HG02571 (cell line): ENCODE results near the gene ITPR2.

Experiments
- ATAC-seq: cut with Tn5 transposase; IDR thresholded peaks from one replicate; pipeline ENCODE4 v1.9.1; 2021; ENCODE audit warnings: mild to moderate bottlenecking, moderate library complexity; ENCODE audit not compliant: unreplicated experiment

Gene ITPR2

GRCh38 chr12:26599096-26599695 is 233.8 kb downstream of the ITPR2 start:
- no peak for ATAC-seq

DNA sequence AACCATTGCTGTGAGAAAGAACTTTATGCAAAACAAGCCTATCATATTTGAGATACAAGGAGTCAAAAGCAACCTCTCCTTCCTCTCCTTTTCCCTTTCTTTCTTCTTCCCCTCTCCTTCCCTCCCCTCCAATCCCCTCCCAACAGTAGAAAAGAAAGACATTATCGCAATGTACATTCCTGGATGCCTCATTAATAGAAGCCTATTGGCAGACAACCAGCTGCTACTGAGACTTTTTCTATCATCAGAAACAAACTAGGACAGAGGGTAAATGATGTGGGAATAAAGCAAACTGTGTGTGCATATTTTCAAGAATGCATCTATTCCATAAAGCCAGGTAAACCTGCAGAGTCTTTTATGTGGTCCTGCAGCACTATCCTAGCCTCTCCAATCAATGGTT is 237.2 kb downstream of the ITPR2 start:
- ATAC-seq: no peak

DNA sequence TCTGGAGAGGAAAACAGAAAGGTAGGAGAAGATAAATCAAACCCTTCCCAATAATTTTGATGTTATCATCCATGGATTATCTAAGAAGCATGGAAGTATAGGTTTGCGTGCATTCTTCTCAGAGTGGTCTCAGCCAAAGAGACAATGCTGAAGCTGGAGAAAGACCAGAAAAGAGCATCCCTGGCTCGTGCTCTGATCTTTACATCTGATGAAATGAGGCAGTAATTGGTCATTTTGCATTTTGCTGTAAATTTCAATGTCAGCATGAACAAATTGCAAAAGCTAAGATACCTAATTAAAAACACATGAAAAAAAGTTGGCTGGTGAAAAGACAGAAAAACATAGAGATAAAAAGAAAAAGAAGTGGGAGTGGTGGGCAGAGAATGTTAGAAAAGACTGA is 252.4 kb downstream of the ITPR2 start:
- ATAC-seq: no peak

DNA sequence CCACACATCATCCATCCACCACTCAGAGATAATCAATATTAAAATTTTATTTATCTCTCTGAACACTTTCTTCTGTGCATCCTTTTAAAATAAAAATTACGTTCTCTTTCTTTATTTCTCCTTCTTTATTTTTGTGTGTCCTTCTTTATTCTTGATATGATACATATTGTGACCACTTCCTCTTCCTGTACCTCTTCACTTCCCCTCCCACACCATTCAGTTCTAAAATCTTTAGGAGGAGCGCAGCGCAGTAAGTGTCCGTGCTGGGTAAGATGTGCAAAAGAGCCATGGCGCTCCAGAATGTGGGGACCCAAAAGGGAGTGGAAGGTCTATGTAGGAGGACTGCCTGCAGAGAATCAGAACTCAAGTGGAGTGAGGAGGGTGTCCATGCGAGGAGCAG is 256.7 kb downstream of the ITPR2 start:
- no peak for ATAC-seq

- ATAC-seq: no peak
Observed at GRCh38 chr12:26573225-26573909, 259.6 kb downstream of the ITPR2 start.

GRCh38 chr12:26572137-26572536 is 260.9 kb downstream of the ITPR2 start:
- ATAC-seq: no peak

DNA sequence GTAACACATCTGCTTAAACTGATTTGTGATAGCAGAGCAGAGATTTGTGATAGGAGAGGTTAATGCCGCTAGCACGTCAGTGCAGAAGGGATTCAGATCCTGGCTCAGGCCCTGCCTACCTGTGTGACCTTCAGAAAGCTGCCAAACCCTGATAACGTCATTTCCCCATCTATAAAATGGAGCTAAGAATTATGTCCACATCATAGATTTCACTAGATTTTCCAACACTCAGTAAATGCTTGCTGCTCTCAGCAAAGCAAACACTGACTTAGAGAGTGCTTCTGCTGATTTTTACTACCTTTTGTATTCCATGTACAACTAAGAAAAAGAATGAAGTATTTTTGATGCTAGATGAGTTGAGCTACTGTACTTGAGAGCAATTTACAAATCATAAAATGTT is 261.4 kb downstream of the ITPR2 start:
- no peak for ATAC-seq

- ATAC-seq: no peak
Observed at GRCh38 chr12:26567126-26567525, 265.9 kb downstream of the ITPR2 start.

DNA sequence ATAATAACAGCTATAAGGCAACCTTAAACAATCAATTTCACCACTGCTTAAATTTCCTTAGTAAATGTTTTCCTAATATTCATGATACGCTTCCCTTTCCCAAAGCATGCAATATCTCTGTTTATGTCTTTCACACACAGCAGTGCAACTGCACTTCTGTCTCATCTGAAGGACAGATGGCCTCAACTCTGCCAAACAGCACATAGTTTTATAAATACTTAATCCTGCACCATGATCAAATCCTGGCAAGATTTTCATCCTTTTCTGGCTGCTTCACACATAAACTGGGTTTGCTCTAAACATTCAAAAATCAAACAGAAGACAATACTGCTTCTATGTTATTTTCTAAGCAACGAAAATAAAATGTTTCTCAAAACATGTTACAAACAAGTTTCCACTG is 266.3 kb downstream of the ITPR2 start:
- ATAC-seq: no peak

- ATAC-seq: no peak
Observed at GRCh38 chr12:26566186-26566585, 266.8 kb downstream of the ITPR2 start.

- ATAC-seq: no peak
Observed at GRCh38 chr12:26564391-26564790, 268.6 kb downstream of the ITPR2 start.

GRCh38 chr12:26563552-26563951 is 269.4 kb downstream of the ITPR2 start:
- no peak for ATAC-seq

GRCh38 chr12:26557326-26557725 is 275.7 kb downstream of the ITPR2 start:
- no peak for ATAC-seq

DNA sequence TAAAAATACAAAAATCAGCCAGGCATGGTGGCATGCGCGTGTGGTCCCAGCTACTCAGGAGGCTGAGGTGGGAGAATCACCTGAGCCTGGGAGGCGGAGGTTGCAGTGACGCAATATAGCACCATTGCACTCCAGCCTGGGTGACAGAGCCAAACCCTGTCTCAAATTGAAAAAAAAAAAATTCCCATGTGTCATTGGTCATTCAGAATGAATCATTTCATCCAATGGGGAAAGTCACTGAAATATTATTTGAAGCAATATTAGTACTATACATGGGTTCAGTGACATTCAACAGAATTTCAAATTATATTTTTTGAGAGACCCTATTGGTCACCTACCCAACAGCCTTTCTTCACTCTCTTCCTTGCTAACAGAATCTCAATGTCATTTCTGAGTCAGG is 276.1 kb downstream of the ITPR2 start:
- ATAC-seq: no peak

- ATAC-seq: no peak
Observed at GRCh38 chr12:26555139-26555538, 277.9 kb downstream of the ITPR2 start.

DNA sequence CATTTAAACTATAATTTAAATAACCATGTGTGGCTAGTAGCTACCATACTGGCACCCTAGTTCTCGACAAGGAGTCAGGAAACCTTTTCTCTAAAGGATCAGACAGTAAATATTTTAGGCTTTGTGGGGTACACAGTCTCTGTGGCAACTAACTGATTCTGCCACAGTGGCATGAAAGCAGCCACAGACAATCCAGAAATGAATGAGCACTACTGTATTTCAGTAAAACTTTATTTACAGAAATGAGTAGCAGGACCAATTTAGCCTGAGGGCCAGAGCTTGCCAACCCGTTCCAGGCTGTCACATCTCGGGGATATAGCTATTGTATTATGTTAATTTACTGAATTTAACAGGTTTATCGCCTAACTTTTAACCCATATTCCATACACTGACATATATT is 278.7 kb downstream of the ITPR2 start:
- no peak for ATAC-seq

DNA sequence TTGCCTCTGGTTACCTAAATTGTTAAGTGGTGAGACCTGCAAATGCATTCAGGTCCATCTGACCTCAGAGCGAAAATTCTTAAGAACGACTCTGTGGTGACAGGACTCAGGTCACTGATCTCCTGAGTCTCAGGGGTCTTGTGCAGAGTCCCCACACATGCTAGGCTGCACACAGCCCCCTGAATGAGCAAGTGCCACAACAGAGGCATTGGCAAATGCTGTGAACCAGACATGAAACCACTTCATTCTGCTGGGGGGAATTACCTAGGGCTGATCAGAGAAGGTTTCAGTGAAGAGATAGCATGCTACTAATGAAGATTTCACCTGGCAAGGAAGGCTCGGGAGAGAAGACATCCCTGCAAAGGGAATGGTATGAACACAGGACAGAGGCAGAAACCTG is 281.6 kb downstream of the ITPR2 start:
- no peak for ATAC-seq

DNA sequence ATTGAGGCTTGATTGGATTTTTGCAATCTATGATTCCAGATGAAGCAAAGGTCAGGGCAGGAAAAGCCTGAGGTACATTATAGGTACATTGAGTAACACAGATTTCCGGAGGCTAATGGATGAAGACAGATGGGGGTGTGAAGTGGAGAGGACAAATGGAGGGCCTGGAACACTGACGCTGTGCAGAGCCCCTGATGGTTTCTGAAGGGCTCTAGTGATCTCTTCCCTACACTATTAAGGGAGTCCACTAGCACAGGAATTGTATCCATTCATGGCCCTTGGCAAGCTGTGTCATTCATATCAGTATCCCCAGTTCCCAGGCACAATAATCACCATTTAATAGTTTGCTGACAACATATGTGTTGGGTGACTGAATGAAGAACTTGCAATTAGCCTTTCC is 284.8 kb downstream of the ITPR2 start:
- ATAC-seq: no peak

DNA sequence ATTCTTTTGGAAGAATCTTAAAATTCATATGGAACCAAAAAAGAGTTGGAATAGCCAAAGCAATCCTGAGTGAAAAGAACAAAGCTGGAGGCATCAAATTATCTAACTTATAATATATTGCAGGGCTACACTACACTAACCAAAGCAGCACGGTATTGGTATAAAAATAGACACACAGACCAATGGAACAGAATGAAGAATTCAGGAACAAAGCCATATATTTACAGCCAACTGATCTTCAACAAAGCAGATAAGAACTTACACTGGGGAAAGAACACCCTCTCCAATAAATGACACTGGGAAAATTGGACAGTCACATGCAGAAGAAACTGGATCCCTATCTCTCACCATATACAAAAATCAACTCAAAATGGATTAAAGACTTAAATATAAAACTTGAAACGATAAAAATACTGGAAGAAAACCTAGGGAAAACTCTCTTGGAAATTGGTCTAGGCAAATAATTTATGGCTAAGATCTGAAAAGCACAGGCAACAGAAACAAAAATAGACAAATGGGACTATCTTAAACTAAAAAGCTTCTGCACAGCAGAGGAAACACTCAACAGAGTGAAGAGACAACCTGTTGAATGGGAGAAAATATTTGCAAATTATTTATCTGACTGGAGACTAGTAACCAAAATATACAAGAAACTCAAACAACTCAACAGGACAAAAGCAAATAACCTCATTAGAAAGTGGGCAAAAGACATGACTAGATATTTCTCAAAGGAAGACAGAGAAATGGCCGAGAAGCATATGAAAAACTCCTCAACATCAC is 286.3 kb downstream of the ITPR2 start:
- no peak for ATAC-seq

DNA sequence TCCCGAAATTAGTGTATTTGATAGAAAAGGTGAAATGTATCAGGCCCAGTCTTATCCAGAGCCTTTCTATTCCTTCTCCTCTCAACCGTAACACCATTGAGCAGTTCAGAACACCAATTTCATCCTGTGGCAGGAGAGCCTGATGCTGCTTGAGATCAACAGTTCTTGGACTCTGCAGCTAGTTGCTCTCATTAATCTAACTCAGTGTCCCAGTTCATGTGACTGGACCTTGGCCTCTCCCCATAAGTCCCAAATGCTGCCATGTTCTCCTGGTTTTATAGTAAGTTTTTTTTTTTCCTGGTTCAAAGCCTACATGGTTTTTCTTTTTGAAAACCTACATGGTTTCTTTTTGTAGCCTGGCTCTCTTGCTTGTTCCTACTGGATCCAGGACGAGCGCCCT is 293.9 kb downstream of the ITPR2 start:
- no peak for ATAC-seq

- no peak for ATAC-seq
Observed at GRCh38 chr12:26537651-26538050, 295.3 kb downstream of the ITPR2 start.

DNA sequence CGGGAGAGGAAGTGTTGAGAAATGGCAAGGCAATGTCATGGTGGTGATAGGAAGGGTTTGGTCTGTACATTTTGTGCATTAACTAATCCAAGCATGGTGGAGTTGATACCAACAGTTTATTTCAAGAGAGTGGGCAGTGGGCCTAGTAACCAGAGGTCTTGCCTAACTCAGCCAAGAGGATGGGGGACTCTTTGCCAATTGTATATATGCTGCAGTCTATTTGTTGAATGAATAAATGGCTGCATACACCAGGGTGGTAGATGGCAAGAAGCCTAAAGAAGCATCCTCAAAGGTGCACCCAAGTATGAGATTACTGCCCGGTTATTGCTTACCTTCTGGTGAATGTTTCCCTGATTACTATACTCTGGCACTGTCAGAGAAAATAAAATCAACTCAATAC is 295.9 kb downstream of the ITPR2 start:
- no peak for ATAC-seq
